HepG2 (cell line): ENCODE results near the gene SLC2A10. TPM values are rescaled to one million over a fixed set of nuclear protein-coding genes. Genes with fewer than 3 reads are reported as not detected.

Source experiments
- ADNP ChIP-seq: sonication (generic); formaldehyde crosslinking; IDR thresholded peaks from 2 replicates; pipeline ENCODE4 v1.4.0; 2020; ENCODE audit warnings: missing genetic modification reagents
- CENPT ChIP-seq: sonication (generic); formaldehyde crosslinking; IDR thresholded peaks from 2 replicates; pipeline ENCODE4 v1.8.0; 2022; ENCODE audit warnings: low read depth, mild to moderate bottlenecking, moderate library complexity, missing genetic modification reagents
- FIP1L1 ChIP-seq: fragments of 200-400 bp; formaldehyde crosslinking; IDR thresholded peaks from 2 replicates; pipeline ENCODE4 v1.6.1; 2018; ENCODE audit warnings: low read depth, mild to moderate bottlenecking, low read length, moderate library complexity, borderline replicate concordance; ENCODE audit not compliant: insufficient read depth
- HIVEP1 ChIP-seq: sonication (generic); formaldehyde crosslinking; IDR thresholded peaks from 2 replicates; pipeline ENCODE4 v1.4.0; 2020; ENCODE audit warnings: mild to moderate bottlenecking, missing genetic modification reagents
- KDM3A ChIP-seq: IDR thresholded peaks from 2 replicates; pipeline ENCODE4 v1.6.1; 2018; ENCODE audit warnings: low read depth, missing compliant biosample characterization
- NR3C1 ChIP-seq: sonication (generic); formaldehyde crosslinking; IDR thresholded peaks from 2 replicates; pipeline ENCODE4 v1.4.0; 2020; ENCODE audit warnings: missing genetic modification reagents
- PHF20 ChIP-seq: sonication (generic); formaldehyde crosslinking; IDR thresholded peaks from 2 replicates; pipeline ENCODE4 v1.5.0; 2020; ENCODE audit warnings: mild to moderate bottlenecking, missing genetic modification reagents
- POLR2G ChIP-seq: fragments of 200-400 bp; formaldehyde crosslinking; IDR thresholded peaks from 2 replicates; pipeline ENCODE4 v1.6.1; 2018; ENCODE audit warnings: mild to moderate bottlenecking, low read depth, low read length, moderate library complexity
- SETDB1 ChIP-seq: sonication (generic); formaldehyde crosslinking; IDR thresholded peaks from 2 replicates; pipeline ENCODE4 v1.5.1; 2020; ENCODE audit warnings: missing genetic modification reagents, mild to moderate bottlenecking, borderline replicate concordance
- SP1 ChIP-seq, 2 experiments: fragments of 450-650 bp in 1 of 2; sonication (generic) in 1 of 2; formaldehyde crosslinking in 1 of 2; IDR thresholded peaks; 2 replicates each; pipeline versions ENCODE4 v1.4.0 to v1.6.1; 2016 to 2020; ENCODE audit warnings: missing genetic modification reagents in 1 of 2
- ZNF263 ChIP-seq: sonication (generic); formaldehyde crosslinking; IDR thresholded peaks from 2 replicates; pipeline ENCODE4 v1.4.0; 2020; ENCODE audit warnings: missing genetic modification reagents
- ZNF746 ChIP-seq: sonication (generic); formaldehyde crosslinking; IDR thresholded peaks from 2 replicates; pipeline ENCODE4 v1.8.0; 2022; ENCODE audit warnings: mild to moderate bottlenecking, missing genetic modification reagents
- ZNF772 ChIP-seq: sonication (generic); formaldehyde crosslinking; IDR thresholded peaks from 2 replicates; pipeline ENCODE4 v1.5.0; 2020; ENCODE audit warnings: mild to moderate bottlenecking, missing genetic modification reagents
- polyA plus RNA-seq, 8 experiments: library from polyadenylated mRNA; depleted of rRNA in 3 of 8; stranded (reverse) in 7 of 8; unstranded in 1 of 8; fragments of >200 nt; fragmentation: Illumina TruSeq in 4 of 8; extraction: Trizol in 4 of 8; gene quantifications; 2 replicates each; pipeline versions ENCODE4 v1.2.1 to v1.2.3, GENCODE V29; 2011 to 2016; ENCODE audit warnings: low read depth in 4 of 8, missing spikeins in 1 of 8, mixed read lengths in 1 of 8; ENCODE audit not compliant: insufficient read depth in 1 of 8
- total RNA-seq, 5 experiments: library from RNA; depleted of rRNA; stranded (reverse); fragments of >200 nt; fragmentation: Illumina TruSeq; extraction: Trizol; gene quantifications; 2 replicates each; pipeline ENCODE4 v1.2.3, GENCODE V29; 2016; ENCODE audit warnings: low read depth in 1 of 5
- TF ChIP-seq, protein P1 (sequence below): IDR thresholded peaks from 2 replicates; pipeline ENCODE4 v1.4.0; 2020; ENCODE audit warnings: mild to moderate bottlenecking, missing genetic modification reagents
- TF ChIP-seq, protein P2 (sequence below): sonication (generic); formaldehyde crosslinking; IDR thresholded peaks from 2 replicates; pipeline ENCODE4 v1.4.0; 2020; ENCODE audit warnings: missing genetic modification reagents
- TF ChIP-seq, protein P3 (sequence below): sonication (generic); formaldehyde crosslinking; IDR thresholded peaks from 2 replicates; pipeline ENCODE4 v1.5.0; 2020; ENCODE audit warnings: missing genetic modification reagents
- TF ChIP-seq, protein P4 (sequence below): sonication (generic); formaldehyde crosslinking; IDR thresholded peaks from 2 replicates; pipeline ENCODE4 v1.4.0; 2020; ENCODE audit warnings: missing genetic modification reagents, low read depth, mild to moderate bottlenecking, borderline replicate concordance
- TF ChIP-seq, protein P5 (sequence below): sonication (generic); formaldehyde crosslinking; IDR thresholded peaks from 2 replicates; pipeline ENCODE4 v1.5.1; 2020; ENCODE audit warnings: missing genetic modification reagents, mild to moderate bottlenecking, borderline replicate concordance

SLC2A10 gene
- total and polyA plus RNA-seq, 2 of the 13 experiments (the other 11 are each of a cell fraction or from before 2014, with no cell fraction given) = 16.0 to 18.4 TPM

DNA sequence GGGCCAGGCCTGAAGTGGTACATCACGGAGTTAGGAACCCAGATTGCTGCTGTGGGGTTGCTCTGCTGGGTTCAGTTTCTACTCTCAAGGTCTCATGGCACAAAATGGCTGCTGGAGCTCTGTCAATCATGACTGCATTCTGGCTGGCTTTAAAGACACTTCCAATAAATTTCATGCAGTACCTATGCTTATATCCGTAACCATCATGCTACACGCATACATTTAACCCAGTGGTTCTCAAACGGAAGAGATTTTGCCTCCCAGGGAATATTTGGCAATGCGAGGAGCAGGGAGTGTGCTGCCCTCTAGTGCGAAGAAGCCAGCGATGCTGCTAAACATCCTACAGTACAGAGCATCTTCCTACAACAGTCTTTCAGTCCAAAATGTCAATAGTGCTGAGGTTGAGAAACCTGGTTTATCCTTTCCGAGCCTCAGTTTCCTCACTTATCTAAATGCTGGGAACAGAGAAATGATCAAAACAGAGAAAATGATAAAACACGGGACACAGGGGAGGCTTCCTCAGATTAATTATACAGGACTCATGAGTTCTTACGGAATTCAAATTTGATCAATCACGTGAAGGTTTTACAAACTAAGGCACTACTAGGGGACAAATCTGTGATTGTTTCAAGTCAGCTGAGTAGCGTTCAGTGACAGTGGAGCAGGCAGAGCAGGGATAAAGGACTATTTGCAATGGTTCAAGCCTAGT lies 9.6 kb upstream of the SLC2A10 start (continued):
- TF ChIP-seq, protein P1, sequence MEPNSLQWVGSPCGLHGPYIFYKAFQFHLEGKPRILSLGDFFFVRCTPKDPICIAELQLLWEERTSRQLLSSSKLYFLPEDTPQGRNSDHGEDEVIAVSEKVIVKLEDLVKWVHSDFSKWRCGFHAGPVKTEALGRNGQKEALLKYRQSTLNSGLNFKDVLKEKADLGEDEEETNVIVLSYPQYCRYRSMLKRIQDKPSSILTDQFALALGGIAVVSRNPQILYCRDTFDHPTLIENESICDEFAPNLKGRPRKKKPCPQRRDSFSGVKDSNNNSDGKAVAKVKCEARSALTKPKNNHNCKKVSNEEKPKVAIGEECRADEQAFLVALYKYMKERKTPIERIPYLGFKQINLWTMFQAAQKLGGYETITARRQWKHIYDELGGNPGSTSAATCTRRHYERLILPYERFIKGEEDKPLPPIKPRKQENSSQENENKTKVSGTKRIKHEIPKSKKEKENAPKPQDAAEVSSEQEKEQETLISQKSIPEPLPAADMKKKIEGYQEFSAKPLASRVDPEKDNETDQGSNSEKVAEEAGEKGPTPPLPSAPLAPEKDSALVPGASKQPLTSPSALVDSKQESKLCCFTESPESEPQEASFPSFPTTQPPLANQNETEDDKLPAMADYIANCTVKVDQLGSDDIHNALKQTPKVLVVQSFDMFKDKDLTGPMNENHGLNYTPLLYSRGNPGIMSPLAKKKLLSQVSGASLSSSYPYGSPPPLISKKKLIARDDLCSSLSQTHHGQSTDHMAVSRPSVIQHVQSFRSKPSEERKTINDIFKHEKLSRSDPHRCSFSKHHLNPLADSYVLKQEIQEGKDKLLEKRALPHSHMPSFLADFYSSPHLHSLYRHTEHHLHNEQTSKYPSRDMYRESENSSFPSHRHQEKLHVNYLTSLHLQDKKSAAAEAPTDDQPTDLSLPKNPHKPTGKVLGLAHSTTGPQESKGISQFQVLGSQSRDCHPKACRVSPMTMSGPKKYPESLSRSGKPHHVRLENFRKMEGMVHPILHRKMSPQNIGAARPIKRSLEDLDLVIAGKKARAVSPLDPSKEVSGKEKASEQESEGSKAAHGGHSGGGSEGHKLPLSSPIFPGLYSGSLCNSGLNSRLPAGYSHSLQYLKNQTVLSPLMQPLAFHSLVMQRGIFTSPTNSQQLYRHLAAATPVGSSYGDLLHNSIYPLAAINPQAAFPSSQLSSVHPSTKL (CRISPR knock-in tag) = peak; percentile 61; the same call in 1 of the 2 replicates
- no peak for TF ChIP-seq NR3C1
- TF ChIP-seq ZNF263 (CRISPR knock-in tag) = no peak
- TF ChIP-seq FIP1L1 = no peak
- no peak for TF ChIP-seq ZNF746 (CRISPR knock-in tag)
- TF ChIP-seq CENPT (CRISPR knock-in tag) = no peak
- TF ChIP-seq PHF20 (CRISPR knock-in tag) = no peak
- TF ChIP-seq KDM3A = no peak
- no peak for TF ChIP-seq HIVEP1 (CRISPR knock-in tag)
- TF ChIP-seq, protein P2, sequence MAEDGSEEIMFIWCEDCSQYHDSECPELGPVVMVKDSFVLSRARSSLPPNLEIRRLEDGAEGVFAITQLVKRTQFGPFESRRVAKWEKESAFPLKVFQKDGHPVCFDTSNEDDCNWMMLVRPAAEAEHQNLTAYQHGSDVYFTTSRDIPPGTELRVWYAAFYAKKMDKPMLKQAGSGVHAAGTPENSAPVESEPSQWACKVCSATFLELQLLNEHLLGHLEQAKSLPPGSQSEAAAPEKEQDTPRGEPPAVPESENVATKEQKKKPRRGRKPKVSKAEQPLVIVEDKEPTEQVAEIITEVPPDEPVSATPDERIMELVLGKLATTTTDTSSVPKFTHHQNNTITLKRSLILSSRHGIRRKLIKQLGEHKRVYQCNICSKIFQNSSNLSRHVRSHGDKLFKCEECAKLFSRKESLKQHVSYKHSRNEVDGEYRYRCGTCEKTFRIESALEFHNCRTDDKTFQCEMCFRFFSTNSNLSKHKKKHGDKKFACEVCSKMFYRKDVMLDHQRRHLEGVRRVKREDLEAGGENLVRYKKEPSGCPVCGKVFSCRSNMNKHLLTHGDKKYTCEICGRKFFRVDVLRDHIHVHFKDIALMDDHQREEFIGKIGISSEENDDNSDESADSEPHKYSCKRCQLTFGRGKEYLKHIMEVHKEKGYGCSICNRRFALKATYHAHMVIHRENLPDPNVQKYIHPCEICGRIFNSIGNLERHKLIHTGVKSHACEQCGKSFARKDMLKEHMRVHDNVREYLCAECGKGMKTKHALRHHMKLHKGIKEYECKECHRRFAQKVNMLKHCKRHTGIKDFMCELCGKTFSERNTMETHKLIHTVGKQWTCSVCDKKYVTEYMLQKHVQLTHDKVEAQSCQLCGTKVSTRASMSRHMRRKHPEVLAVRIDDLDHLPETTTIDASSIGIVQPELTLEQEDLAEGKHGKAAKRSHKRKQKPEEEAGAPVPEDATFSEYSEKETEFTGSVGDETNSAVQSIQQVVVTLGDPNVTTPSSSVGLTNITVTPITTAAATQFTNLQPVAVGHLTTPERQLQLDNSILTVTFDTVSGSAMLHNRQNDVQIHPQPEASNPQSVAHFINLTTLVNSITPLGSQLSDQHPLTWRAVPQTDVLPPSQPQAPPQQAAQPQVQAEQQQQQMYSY (CRISPR knock-in tag) = no peak
- TF ChIP-seq, protein P3, sequence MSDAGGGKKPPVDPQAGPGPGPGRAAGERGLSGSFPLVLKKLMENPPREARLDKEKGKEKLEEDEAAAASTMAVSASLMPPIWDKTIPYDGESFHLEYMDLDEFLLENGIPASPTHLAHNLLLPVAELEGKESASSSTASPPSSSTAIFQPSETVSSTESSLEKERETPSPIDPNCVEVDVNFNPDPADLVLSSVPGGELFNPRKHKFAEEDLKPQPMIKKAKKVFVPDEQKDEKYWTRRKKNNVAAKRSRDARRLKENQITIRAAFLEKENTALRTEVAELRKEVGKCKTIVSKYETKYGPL (CRISPR knock-in tag) = no peak
- TF ChIP-seq SP1 (IDR thresholded peaks at IDR 0.05) = no peak
- TF ChIP-seq SP1 (CRISPR knock-in tag; IDR thresholded peaks at IDR 0.05) = no peak
- TF ChIP-seq ADNP (CRISPR knock-in tag) = 0 out of 2 replicates have a peak, but pooled peaks have one; percentile 57
- TF ChIP-seq, protein P4, sequence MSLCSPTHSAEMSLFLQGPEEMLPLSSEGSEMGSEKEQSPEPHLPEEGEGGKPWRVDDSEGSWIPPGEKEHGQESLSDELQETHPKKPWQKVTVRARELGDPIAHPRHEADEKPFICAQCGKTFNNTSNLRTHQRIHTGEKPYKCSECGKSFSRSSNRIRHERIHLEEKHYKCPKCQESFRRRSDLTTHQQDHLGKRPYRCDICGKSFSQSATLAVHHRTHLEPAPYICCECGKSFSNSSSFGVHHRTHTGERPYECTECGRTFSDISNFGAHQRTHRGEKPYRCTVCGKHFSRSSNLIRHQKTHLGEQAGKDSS (CRISPR knock-in tag) = peak; percentile 63; the same call in 1 of the 2 replicates
- TF ChIP-seq, protein P5, sequence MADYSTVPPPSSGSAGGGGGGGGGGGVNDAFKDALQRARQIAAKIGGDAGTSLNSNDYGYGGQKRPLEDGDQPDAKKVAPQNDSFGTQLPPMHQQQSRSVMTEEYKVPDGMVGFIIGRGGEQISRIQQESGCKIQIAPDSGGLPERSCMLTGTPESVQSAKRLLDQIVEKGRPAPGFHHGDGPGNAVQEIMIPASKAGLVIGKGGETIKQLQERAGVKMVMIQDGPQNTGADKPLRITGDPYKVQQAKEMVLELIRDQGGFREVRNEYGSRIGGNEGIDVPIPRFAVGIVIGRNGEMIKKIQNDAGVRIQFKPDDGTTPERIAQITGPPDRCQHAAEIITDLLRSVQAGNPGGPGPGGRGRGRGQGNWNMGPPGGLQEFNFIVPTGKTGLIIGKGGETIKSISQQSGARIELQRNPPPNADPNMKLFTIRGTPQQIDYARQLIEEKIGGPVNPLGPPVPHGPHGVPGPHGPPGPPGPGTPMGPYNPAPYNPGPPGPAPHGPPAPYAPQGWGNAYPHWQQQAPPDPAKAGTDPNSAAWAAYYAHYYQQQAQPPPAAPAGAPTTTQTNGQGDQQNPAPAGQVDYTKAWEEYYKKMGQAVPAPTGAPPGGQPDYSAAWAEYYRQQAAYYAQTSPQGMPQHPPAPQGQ (CRISPR knock-in tag) = no peak
- no peak for TF ChIP-seq POLR2G
- TF ChIP-seq ZNF772 (CRISPR knock-in tag) = no peak
- TF ChIP-seq SETDB1 = no peak
